Measurements from ENCODE around the gene SSR3.

DNA sequence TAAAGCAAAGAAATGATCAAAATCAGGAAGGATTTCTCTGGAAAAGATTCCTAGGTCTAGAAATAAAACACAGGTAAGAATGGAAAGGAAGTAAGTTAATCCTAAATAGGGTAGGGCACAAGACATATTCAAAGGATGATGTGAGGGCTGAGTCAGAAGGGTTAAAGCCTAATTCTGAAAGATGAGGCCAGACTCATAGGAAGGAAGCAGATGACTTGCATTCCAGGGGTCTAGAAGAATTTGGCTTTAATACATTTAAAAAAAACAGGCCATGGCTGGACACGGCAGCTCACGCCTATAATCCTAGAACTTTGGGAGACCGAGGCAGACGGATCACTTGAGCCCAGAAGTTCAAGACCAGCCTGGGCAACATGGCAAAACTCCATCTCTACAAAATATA lies 3.2 kb downstream of the SSR3 start:
- TF ChIP-seq, protein P1, sequence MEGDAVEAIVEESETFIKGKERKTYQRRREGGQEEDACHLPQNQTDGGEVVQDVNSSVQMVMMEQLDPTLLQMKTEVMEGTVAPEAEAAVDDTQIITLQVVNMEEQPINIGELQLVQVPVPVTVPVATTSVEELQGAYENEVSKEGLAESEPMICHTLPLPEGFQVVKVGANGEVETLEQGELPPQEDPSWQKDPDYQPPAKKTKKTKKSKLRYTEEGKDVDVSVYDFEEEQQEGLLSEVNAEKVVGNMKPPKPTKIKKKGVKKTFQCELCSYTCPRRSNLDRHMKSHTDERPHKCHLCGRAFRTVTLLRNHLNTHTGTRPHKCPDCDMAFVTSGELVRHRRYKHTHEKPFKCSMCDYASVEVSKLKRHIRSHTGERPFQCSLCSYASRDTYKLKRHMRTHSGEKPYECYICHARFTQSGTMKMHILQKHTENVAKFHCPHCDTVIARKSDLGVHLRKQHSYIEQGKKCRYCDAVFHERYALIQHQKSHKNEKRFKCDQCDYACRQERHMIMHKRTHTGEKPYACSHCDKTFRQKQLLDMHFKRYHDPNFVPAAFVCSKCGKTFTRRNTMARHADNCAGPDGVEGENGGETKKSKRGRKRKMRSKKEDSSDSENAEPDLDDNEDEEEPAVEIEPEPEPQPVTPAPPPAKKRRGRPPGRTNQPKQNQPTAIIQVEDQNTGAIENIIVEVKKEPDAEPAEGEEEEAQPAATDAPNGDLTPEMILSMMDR (IDR thresholded peaks at IDR 0.05; ENCODE audit: extremely low read depth in 1 of 2, insufficient read depth in 1 of 2, low read depth in 1 of 2, low read length in 2 of 2), result no peak
- no peak for TF ChIP-seq EZH2 (IDR thresholded peaks at IDR 0.05; ENCODE audit: borderline replicate concordance, low read depth, low read length, severe bottlenecking)
- TF ChIP-seq POLR2A (IDR thresholded peaks at IDR 0.05; ENCODE audit: low read depth, low read length), result no peak
- peak; percentile 27 for TF ChIP-seq POLR2AphosphoS5 (IDR thresholded peaks at IDR 0.05; ENCODE audit: insufficient read depth, low read depth, low read length)
- no peak for TF ChIP-seq MAX (IDR thresholded peaks at IDR 0.05; ENCODE audit: insufficient read depth, insufficient read length)
- TF ChIP-seq MYC (IDR thresholded peaks at IDR 0.05; ENCODE audit: low read depth, low read length), result no peak
- peak; percentile 67 for TF ChIP-seq FOS (IDR thresholded peaks at IDR 0.05; ENCODE audit: borderline replicate concordance, insufficient read depth, low read length)
- TF ChIP-seq JUN (IDR thresholded peaks at IDR 0.05; ENCODE audit: borderline replicate concordance, insufficient read depth, insufficient read length, low read depth), result peak; percentile 67
- peak; percentile 5 for TF ChIP-seq GATA2 (IDR thresholded peaks at IDR 0.05; ENCODE audit: insufficient read depth, insufficient read length, low read depth, low read length)
